Liver (tissue), 9 donors: ENCODE data around the gene PKHD1. TPM values are rescaled to one million over a fixed set of nuclear protein-coding genes. Genes with fewer than 3 reads are reported as not detected.

ENCODE experiments used
- DNase-seq: peaks from one replicate; pipeline ENCODE4 v3.0.0-alpha.2; 2017; ENCODE audit warnings: low spot score
- H3K27ac ChIP-seq, 2 donors: one replicate each; pipeline ENCODE4 v1.7.0; 2013; ENCODE audit warnings: inconsistent platforms in 2 of 2, low read length in 2 of 2, control low read depth in 1 of 2, low read depth in 1 of 2, mild to moderate bottlenecking in 1 of 2
- H3K27me3 ChIP-seq, 4 donors: one replicate each; pipeline versions ENCODE4 v1.6.1 to v1.7.0; 2013; ENCODE audit warnings: low read length in 3 of 4, inconsistent platforms in 1 of 4, mild to moderate bottlenecking in 1 of 4, moderate library complexity in 1 of 4; ENCODE audit not compliant: control insufficient read depth in 4 of 4, insufficient read depth in 4 of 4
- H3K36me3 ChIP-seq, 4 donors: one replicate each; pipeline versions ENCODE4 v1.6.1 to v1.7.0; 2013; ENCODE audit warnings: low read length in 3 of 4, mild to moderate bottlenecking in 3 of 4, low read depth in 1 of 4, moderate library complexity in 1 of 4; ENCODE audit not compliant: control insufficient read depth in 4 of 4, insufficient read depth in 3 of 4
- H3K4me1 ChIP-seq, 4 donors: one replicate each; pipeline versions ENCODE4 v1.6.1 to v1.7.0; 2013; ENCODE audit warnings: low read length in 3 of 4, mild to moderate bottlenecking in 3 of 4, moderate library complexity in 1 of 4; ENCODE audit not compliant: control insufficient read depth in 4 of 4, insufficient read depth in 4 of 4
- H3K4me3 ChIP-seq, 3 donors: one replicate each; pipeline versions ENCODE4 v1.6.1 to v1.7.0; 2013; ENCODE audit warnings: low read length in 3 of 3, control low read depth in 1 of 3, low read depth in 1 of 3, mild to moderate bottlenecking in 1 of 3
- H3K9ac ChIP-seq, 2 donors: one replicate each; pipeline ENCODE4 v1.7.0; 2013; ENCODE audit warnings: low read length in 2 of 2, mild to moderate bottlenecking in 2 of 2, moderate library complexity in 2 of 2, control low read depth in 1 of 2, low read depth in 1 of 2
- H3K9me3 ChIP-seq, 4 donors: one replicate each; pipeline versions ENCODE4 v1.6.1 to v1.7.0; 2013; ENCODE audit warnings: low read length in 3 of 4; ENCODE audit not compliant: control insufficient read depth in 4 of 4
- EGR1 ChIP-seq, 2 donors: IDR thresholded peaks; 2 replicates each; pipeline ENCODE4 v1.6.1; 2016 to 2018; ENCODE audit warnings: antibody characterized with exemption in 2 of 2, low read depth in 2 of 2
- FOXA1 ChIP-seq: IDR thresholded peaks from 2 replicates; pipeline ENCODE4 v1.6.1; 2016; ENCODE audit warnings: antibody characterized with exemption
- FOXA2 ChIP-seq: IDR thresholded peaks from 2 replicates; pipeline ENCODE4 v1.6.1; 2016; ENCODE audit warnings: antibody characterized with exemption
- GABPA ChIP-seq, 2 donors: IDR thresholded peaks in 1 of 2; conservative IDR thresholded peaks in 1 of 2; 2 replicates each; pipeline ENCODE4 v1.6.1; 2016; ENCODE audit warnings: antibody characterized with exemption in 2 of 2, mild to moderate bottlenecking in 1 of 2, moderate library complexity in 1 of 2
- HNF4G ChIP-seq: IDR thresholded peaks from 2 replicates; pipeline ENCODE4 v1.6.1; 2016; ENCODE audit warnings: antibody characterized with exemption
- JUND ChIP-seq, 2 donors: IDR thresholded peaks; 2 replicates each; pipeline ENCODE4 v1.6.1; 2016; ENCODE audit warnings: antibody characterized with exemption in 2 of 2
- RAD21 ChIP-seq, 2 donors: IDR thresholded peaks; 2 replicates each; pipeline ENCODE4 v1.6.1; 2016; ENCODE audit warnings: antibody characterized with exemption in 2 of 2, mild to moderate bottlenecking in 2 of 2
- RXRA ChIP-seq, 2 donors: IDR thresholded peaks; 2 replicates each; pipeline ENCODE4 v1.6.1; 2017 to 2018; ENCODE audit warnings: antibody characterized with exemption in 2 of 2, mild to moderate bottlenecking in 1 of 2
- SP1 ChIP-seq: IDR thresholded peaks from 2 replicates; pipeline ENCODE4 v1.6.1; 2018; ENCODE audit warnings: antibody characterized with exemption, mild to moderate bottlenecking
- WGBS: extraction: QIAGEN DNeasy Blood & Tissue Kit; methylation state at CpG from one replicate; pipeline ENCODE4 v1.1.7; 2013; 5-methylcytosine and 5-hydroxymethylcytosine counted together
- polyA plus RNA-seq, 2 donors: library from polyadenylated mRNA; stranded (reverse) in 1 of 2; unstranded in 1 of 2; fragments of 200-250 nt in 1 of 2; fragments of >200 nt in 1 of 2; fragmentation: Nextera tagmentation in 1 of 2; extraction: Ambion mirVana in 1 of 2; gene quantifications; one replicate each; pipeline versions ENCODE4 v1.2.1 to v1.2.3, GENCODE V29; 2013 to 2015
- total RNA-seq, 2 donors: library from RNA; depleted of rRNA; stranded (reverse); fragments of >200 nt; gene quantifications; one replicate each; pipeline ENCODE4 v1.2.3, GENCODE V29; 2014
- TF ChIP-seq, protein P1 (sequence below): IDR thresholded peaks from 2 replicates; pipeline ENCODE4 v1.6.1; 2016; ENCODE audit warnings: antibody characterized with exemption
- TF ChIP-seq, protein P2 (sequence below): IDR thresholded peaks from 2 replicates; pipeline ENCODE4 v1.6.1; 2016; ENCODE audit warnings: antibody characterized with exemption
- TF ChIP-seq, protein P3 (sequence below): IDR thresholded peaks from 2 replicates; pipeline ENCODE4 v1.6.1; 2016; ENCODE audit warnings: antibody characterized with exemption, mild to moderate bottlenecking
- TF ChIP-seq, protein P4 (sequence below): IDR thresholded peaks from 2 replicates; pipeline ENCODE4 v1.6.1; 2016; ENCODE audit warnings: antibody characterized with exemption
- donor health status: healthy.
- donor health status: healthy.
- donor health status: healthy.
- donor health status: healthy.
- donor health status: healthy.

Gene PKHD1
- total and polyA plus RNA-seq, 4 donors = 0.45 to 10.6 (median 3.2) TPM

DNA sequence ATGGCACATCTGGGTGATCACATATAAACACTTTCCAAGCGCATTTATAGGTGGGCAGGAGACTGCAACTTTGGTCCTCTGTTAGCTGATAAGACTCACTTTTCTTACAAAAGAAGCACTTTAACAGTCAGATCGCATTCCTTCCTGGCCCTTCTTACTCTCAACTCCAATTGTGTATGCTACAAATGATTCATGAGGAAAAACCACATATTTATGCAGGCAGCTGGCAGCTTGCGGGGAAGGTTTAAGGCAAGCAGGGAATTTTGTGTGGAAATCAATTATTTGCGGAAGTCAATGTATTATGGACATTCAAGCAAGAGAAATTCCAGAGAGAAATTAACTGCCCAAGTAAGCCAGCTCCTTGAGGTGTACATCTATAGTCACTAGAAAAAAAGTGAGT is 194.0 kb downstream of the PKHD1 start:
- TF ChIP-seq FOXA1 = no peak
- TF ChIP-seq RAD21 (IDR thresholded peaks at IDR 0.05) = no peak
- H3K9ac ChIP-seq = no peak overlapping the region

DNA sequence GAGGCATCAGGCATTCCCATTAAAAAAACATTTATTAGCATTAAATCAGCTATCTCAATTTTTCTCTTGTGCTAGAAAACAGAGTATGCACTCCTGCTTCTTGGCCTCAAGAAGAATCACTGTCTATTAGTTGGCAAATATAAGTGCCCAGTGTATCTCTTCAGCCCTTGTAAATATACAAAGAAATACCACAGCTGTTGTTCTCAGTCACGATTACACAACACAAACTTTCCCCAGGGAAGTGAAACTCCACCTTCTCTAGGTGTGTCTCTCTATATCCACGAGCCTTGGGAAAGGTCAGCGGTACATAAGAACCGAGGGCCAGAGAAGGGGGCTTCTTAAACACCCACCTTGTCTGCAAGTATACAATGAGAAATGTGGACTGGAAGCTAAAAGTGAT is 194.7 kb downstream of the PKHD1 start:
- Histone ChIP-seq H3K4me3 (no peak overlapping the region), H3K27me3 (no peaks in the 10 kb centered on the region), H3K9me3 (no peaks in the 10 kb centered on the region), H3K4me1 (no peaks in the 10 kb centered on the region), H3K36me3 (no peaks in the 10 kb centered on the region), H3K27ac (no peak overlapping the region), H3K9ac (no peak overlapping the region)
- TF ChIP-seq RAD21 (IDR thresholded peaks at IDR 0.05) (no peak), GABPA (IDR thresholded peaks at IDR 0.05 in 1 of 2, conservative IDR thresholded peaks at IDR 0.05 in 1 of 2) (no peak), JUND (IDR thresholded peaks at IDR 0.05) (no peak), RXRA (IDR thresholded peaks at IDR 0.05) (no peak), FOXA1 (no peak), SP1 (no peak), EGR1 (IDR thresholded peaks at IDR 0.05; ENCODE audit: low read depth in 2 of 2) (no peak), HNF4G (no peak)
- TF ChIP-seq, protein P1, sequence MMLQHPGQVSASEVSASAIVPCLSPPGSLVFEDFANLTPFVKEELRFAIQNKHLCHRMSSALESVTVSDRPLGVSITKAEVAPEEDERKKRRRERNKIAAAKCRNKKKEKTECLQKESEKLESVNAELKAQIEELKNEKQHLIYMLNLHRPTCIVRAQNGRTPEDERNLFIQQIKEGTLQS = no peak
- TF ChIP-seq, protein P2, sequence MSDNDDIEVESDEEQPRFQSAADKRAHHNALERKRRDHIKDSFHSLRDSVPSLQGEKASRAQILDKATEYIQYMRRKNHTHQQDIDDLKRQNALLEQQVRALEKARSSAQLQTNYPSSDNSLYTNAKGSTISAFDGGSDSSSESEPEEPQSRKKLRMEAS = no peak
- TF ChIP-seq, protein P3, sequence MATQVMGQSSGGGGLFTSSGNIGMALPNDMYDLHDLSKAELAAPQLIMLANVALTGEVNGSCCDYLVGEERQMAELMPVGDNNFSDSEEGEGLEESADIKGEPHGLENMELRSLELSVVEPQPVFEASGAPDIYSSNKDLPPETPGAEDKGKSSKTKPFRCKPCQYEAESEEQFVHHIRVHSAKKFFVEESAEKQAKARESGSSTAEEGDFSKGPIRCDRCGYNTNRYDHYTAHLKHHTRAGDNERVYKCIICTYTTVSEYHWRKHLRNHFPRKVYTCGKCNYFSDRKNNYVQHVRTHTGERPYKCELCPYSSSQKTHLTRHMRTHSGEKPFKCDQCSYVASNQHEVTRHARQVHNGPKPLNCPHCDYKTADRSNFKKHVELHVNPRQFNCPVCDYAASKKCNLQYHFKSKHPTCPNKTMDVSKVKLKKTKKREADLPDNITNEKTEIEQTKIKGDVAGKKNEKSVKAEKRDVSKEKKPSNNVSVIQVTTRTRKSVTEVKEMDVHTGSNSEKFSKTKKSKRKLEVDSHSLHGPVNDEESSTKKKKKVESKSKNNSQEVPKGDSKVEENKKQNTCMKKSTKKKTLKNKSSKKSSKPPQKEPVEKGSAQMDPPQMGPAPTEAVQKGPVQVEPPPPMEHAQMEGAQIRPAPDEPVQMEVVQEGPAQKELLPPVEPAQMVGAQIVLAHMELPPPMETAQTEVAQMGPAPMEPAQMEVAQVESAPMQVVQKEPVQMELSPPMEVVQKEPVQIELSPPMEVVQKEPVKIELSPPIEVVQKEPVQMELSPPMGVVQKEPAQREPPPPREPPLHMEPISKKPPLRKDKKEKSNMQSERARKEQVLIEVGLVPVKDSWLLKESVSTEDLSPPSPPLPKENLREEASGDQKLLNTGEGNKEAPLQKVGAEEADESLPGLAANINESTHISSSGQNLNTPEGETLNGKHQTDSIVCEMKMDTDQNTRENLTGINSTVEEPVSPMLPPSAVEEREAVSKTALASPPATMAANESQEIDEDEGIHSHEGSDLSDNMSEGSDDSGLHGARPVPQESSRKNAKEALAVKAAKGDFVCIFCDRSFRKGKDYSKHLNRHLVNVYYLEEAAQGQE = no peak
- TF ChIP-seq, protein P4, sequence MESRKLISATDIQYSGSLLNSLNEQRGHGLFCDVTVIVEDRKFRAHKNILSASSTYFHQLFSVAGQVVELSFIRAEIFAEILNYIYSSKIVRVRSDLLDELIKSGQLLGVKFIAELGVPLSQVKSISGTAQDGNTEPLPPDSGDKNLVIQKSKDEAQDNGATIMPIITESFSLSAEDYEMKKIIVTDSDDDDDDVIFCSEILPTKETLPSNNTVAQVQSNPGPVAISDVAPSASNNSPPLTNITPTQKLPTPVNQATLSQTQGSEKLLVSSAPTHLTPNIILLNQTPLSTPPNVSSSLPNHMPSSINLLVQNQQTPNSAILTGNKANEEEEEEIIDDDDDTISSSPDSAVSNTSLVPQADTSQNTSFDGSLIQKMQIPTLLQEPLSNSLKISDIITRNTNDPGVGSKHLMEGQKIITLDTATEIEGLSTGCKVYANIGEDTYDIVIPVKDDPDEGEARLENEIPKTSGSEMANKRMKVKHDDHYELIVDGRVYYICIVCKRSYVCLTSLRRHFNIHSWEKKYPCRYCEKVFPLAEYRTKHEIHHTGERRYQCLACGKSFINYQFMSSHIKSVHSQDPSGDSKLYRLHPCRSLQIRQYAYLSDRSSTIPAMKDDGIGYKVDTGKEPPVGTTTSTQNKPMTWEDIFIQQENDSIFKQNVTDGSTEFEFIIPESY = no peak
- WGBS = 61% methylated on average over 4 of the region's 4 CpGs
- DNase-seq = no peak

More for the DNA sequence above, 194.0 kb downstream of the PKHD1 start:
- H3K9me3 ChIP-seq = no peaks in the 10 kb centered on the region
- no peak overlapping the region for H3K27ac ChIP-seq
- DNase-seq = no peak
- no peaks in the 10 kb centered on the region for H3K4me1 ChIP-seq
- H3K4me3 ChIP-seq = no peak overlapping the region
- WGBS = 94% methylated on average over 4 of the region's 4 CpGs
- H3K36me3 ChIP-seq = no peaks in the 10 kb centered on the region
- H3K27me3 ChIP-seq = no peaks in the 10 kb centered on the region

DNA sequence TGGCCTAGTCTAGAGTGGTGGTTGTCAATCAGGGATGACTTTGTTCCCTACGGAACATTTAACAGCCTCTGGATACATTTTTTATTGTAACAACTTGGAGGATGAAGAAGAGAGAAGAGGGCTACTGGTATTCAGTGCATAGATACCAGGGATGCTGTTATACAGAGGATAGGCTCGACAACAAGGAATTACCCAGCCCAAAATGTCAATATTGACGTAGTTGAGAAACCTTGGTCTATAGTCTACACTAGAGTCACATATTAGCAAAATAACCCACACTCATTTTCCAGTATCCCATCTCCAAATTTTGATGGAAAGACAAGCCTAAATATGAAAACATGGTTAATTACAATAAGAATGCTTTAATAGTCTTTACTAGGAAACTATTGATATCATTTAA is 195.1 kb downstream of the PKHD1 start:
- Histone ChIP-seq H3K36me3 (no peaks in the 10 kb centered on the region), H3K4me1 (no peaks in the 10 kb centered on the region), H3K9me3 (no peaks in the 10 kb centered on the region), H3K27me3 (no peaks in the 10 kb centered on the region), H3K4me3 (no peak overlapping the region), H3K27ac (no peak overlapping the region), H3K9ac (no peak overlapping the region)
- WGBS = 71% methylated on average over 3 of the region's 3 CpGs
- TF ChIP-seq FOXA2 (peak; percentile 51), SP1 (no peak)
- no peak for DNase-seq
